SK-N-SH (cell line): Measurements from ENCODE around the gene NGF.

Source experiments
- CHD2 ChIP-seq: fragments of 150-350 bp; IDR thresholded peaks from 2 replicates; pipeline ENCODE4 v1.6.1; 2018; ENCODE audit warnings: low read length; ENCODE audit not compliant: partially characterized antibody
- EP300 ChIP-seq, 2 experiments: IDR thresholded peaks; 2 replicates each; pipeline versions ENCODE4 v1.4.0 to v1.6.1; 2012; ENCODE audit warnings: borderline replicate concordance in 1 of 2, low read depth in 1 of 2, low read length in 1 of 2
- EZH2phosphoT487 ChIP-seq: fragments of 200-600 bp; sonication (generic); IDR thresholded peaks from 2 replicates; pipeline ENCODE4 v1.6.1; 2017; ENCODE audit warnings: low read depth, mixed run types, mild to moderate bottlenecking, antibody characterized with exemption, moderate library complexity, borderline replicate concordance
- GATA2 ChIP-seq: sonication (generic); formaldehyde crosslinking; IDR thresholded peaks from 2 replicates; pipeline ENCODE4 v1.5.0; 2020; ENCODE audit warnings: mild to moderate bottlenecking, missing genetic modification reagents
- JUND ChIP-seq: IDR thresholded peaks from 2 replicates; pipeline ENCODE4 v1.4.0; 2012
- NRF1 ChIP-seq: IDR thresholded peaks from 2 replicates; pipeline ENCODE4 v1.6.1; 2012; ENCODE audit warnings: low read depth, mild to moderate bottlenecking, low read length
- POLR2AphosphoS5 ChIP-seq: IDR thresholded peaks from 2 replicates; pipeline ENCODE4 v1.6.1; 2012; ENCODE audit warnings: low read depth, low read length
- SIN3A ChIP-seq: IDR thresholded peaks from 2 replicates; pipeline ENCODE4 v1.6.1; 2012; ENCODE audit warnings: low read depth, mild to moderate bottlenecking, low read length, moderate library complexity, borderline replicate concordance
- TAF1 ChIP-seq: IDR thresholded peaks from 2 replicates; pipeline ENCODE4 v1.6.1; 2012; ENCODE audit warnings: low read depth, mild to moderate bottlenecking, low read length, moderate library complexity, borderline replicate concordance
- YY1 ChIP-seq: IDR thresholded peaks from 2 replicates; pipeline ENCODE4 v1.4.0; 2012; ENCODE audit warnings: low read depth, mild to moderate bottlenecking
- TF ChIP-seq, protein P1 (sequence below): fragments of 200-600 bp; sonication (generic); IDR thresholded peaks from 2 replicates; pipeline ENCODE4 v1.6.1; 2017; ENCODE audit warnings: antibody characterized with exemption, mild to moderate bottlenecking, moderate library complexity

DNA sequence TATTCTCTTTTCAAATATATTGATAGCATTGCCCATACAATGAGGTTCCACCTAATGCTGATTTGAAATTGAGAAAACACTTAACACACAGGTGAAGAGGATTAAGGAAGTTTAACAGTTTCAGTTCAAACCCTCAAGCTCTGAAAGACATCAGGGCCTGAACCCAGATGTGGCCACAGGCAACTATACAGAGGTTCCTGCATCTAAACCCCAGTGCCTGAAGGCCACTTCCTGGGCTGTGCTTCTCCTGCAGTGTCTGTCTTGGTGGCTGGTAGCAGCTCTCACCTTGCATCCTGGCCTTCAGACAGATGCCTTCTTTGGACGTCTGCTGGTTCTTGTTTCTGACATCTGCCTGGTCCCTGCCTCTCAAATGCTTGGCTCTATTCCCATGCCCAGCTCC is 25.1 kb upstream of the NGF start:
- no peak for TF ChIP-seq GATA2 (CRISPR knock-in tag)
- no peak for TF ChIP-seq JUND
- TF ChIP-seq, protein P1, sequence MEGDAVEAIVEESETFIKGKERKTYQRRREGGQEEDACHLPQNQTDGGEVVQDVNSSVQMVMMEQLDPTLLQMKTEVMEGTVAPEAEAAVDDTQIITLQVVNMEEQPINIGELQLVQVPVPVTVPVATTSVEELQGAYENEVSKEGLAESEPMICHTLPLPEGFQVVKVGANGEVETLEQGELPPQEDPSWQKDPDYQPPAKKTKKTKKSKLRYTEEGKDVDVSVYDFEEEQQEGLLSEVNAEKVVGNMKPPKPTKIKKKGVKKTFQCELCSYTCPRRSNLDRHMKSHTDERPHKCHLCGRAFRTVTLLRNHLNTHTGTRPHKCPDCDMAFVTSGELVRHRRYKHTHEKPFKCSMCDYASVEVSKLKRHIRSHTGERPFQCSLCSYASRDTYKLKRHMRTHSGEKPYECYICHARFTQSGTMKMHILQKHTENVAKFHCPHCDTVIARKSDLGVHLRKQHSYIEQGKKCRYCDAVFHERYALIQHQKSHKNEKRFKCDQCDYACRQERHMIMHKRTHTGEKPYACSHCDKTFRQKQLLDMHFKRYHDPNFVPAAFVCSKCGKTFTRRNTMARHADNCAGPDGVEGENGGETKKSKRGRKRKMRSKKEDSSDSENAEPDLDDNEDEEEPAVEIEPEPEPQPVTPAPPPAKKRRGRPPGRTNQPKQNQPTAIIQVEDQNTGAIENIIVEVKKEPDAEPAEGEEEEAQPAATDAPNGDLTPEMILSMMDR, result no peak
- TF ChIP-seq NRF1, result no peak
- TF ChIP-seq CHD2, result no peak
- TF ChIP-seq POLR2AphosphoS5, result no peak
- no peak for TF ChIP-seq SIN3A
- no peak for TF ChIP-seq YY1
- TF ChIP-seq EP300 (IDR thresholded peaks at IDR 0.05; ENCODE audit: borderline replicate concordance in 1 of 2, low read depth in 1 of 2, low read length in 1 of 2), result no peak
- TF ChIP-seq TAF1, result no peak
- TF ChIP-seq EZH2phosphoT487, result no peak
